Ramos (cell line): ENCODE measurements around the gene MSL2.
"Not testable (repeated sequence)": the region's sequence is repeated elsewhere in the genome, so short reads cannot be mapped to it uniquely, and the experiment has no call there.

Experiments
- in situ Hi-C: fragments of 300-500 bp; cut with MboI; formaldehyde crosslinking; loops from one replicate; pipeline ENCODE4 v1.14.3; 2022; ENCODE audit warnings: low sequenced_read_pairs; ENCODE audit not compliant: unreplicated experiment

MSL2 gene

GRCh38 chr3:136196064-136196400 is at the start of gene MSL2:
MSL2 (minus strand) TSS chr3:136196335; CDS start chr3:136195113, 1,222 bp downstream.
- in situ Hi-C loops = no loop called here

GRCh38 chr3:136245691-136246090 is 49.6 kb upstream of the MSL2 start:
- in situ Hi-C loops = no loop called here

GRCh38 chr3:136239094-136239493 is 43.0 kb upstream of the MSL2 start:
- in situ Hi-C loops = no loop called here

GRCh38 chr3:136237961-136238649 is 42.0 kb upstream of the MSL2 start:
- in situ Hi-C loops = no loop called here

- in situ Hi-C loops = no loop called here
Observed at GRCh38 chr3:136237103-136237502, 41.0 kb upstream of the MSL2 start.

GRCh38 chr3:136236109-136236508 is 40.0 kb upstream of the MSL2 start:
- in situ Hi-C loops = no loop called here

GRCh38 chr3:136235545-136235944 is 39.4 kb upstream of the MSL2 start:
- in situ Hi-C loops = no loop called here

GRCh38 chr3:136232413-136232812 is 36.3 kb upstream of the MSL2 start:
- in situ Hi-C loops = no loop called here

GRCh38 chr3:136222746-136223145 is 26.6 kb upstream of the MSL2 start:
- in situ Hi-C loops = not testable (repeated sequence)

GRCh38 chr3:136211547-136211946 is 15.4 kb upstream of the MSL2 start:
- in situ Hi-C loops = no loop called here

GRCh38 chr3:136209921-136210320 is 13.8 kb upstream of the MSL2 start:
- in situ Hi-C loops = no loop called here

GRCh38 chr3:136207489-136208115 is 11.5 kb upstream of the MSL2 start:
- in situ Hi-C loops = no loop called here

- in situ Hi-C loops = not testable (repeated sequence)
Observed at GRCh38 chr3:136199219-136199618, 3.1 kb upstream of the MSL2 start.

GRCh38 chr3:136198462-136199078 is 2.4 kb upstream of the MSL2 start:
- in situ Hi-C loops = not testable (repeated sequence)

- in situ Hi-C loops = no loop called here
Observed at GRCh38 chr3:136197159-136197793, 1.1 kb upstream of the MSL2 start.

GRCh38 chr3:136196401-136197158 is 445 bp upstream of the MSL2 start:
- in situ Hi-C loops = no loop called here

GRCh38 chr3:136195258-136196063 is 674 bp downstream of the MSL2 start:
- in situ Hi-C loops = no loop called here

- in situ Hi-C loops = no loop called here
Observed at GRCh38 chr3:136194409-136195257, 1.5 kb downstream of the MSL2 start.
